Muscle of leg (tissue), 11 donors: ENCODE results near the gene TBX21. TPM values are rescaled to one million over a fixed set of nuclear protein-coding genes. Genes with fewer than 3 reads are reported as not detected.

Source experiments
- DNase-seq: peaks from one replicate; pipeline ENCODE4 v3.0.0; 2013
- H3K27ac ChIP-seq: one replicate; pipeline ENCODE4 v1.5.1; 2013; ENCODE audit warnings: mild to moderate bottlenecking, low read length, control low read depth
- H3K27me3 ChIP-seq: one replicate; pipeline ENCODE4 v1.6.1; 2013; ENCODE audit warnings: low read length; ENCODE audit not compliant: control insufficient read depth, insufficient read depth
- H3K36me3 ChIP-seq: one replicate; pipeline ENCODE4 v1.6.1; 2013; ENCODE audit warnings: low read length; ENCODE audit not compliant: control insufficient read depth, insufficient read depth
- H3K4me1 ChIP-seq: one replicate; pipeline ENCODE4 v1.6.1; 2013; ENCODE audit warnings: low read length; ENCODE audit not compliant: control insufficient read depth, insufficient read depth
- H3K4me3 ChIP-seq: one replicate; pipeline ENCODE4 v1.5.1; 2013; ENCODE audit warnings: low read length, control low read depth
- H3K9me3 ChIP-seq: replicated peaks from 2 replicates; pipeline ENCODE4 v1.6.1; 2013; ENCODE audit warnings: low read depth, low read length; ENCODE audit not compliant: control insufficient read depth
- WGBS: methylation state at CpG from one replicate; pipeline ENCODE4 v1.1.5; 2013; ENCODE audit warnings: missing lambda C conversion rate; ENCODE audit not compliant: insufficient coverage; 5-methylcytosine and 5-hydroxymethylcytosine counted together
- polyA plus RNA-seq, 8 donors: library from polyadenylated mRNA; unstranded; fragments of 120-200 nt; gene quantifications; one replicate each; pipeline versions ENCODE4 v1.2.1 to v1.2.3, GENCODE V29; 2013; ENCODE audit warnings: inconsistent platforms in 1 of 8, low replicate concordance in 1 of 8; ENCODE audit not compliant: insufficient read length in 8 of 8, insufficient read depth in 1 of 8
- total RNA-seq: library from RNA; stranded (reverse); fragments of 120-200 nt; gene quantifications from one replicate; pipeline ENCODE4 v1.2.4, GENCODE V29; 2013

Gene TBX21
- total and polyA plus RNA-seq, 9 donors, result 0.09 to 0.34 (median 0.17) TPM

DNA sequence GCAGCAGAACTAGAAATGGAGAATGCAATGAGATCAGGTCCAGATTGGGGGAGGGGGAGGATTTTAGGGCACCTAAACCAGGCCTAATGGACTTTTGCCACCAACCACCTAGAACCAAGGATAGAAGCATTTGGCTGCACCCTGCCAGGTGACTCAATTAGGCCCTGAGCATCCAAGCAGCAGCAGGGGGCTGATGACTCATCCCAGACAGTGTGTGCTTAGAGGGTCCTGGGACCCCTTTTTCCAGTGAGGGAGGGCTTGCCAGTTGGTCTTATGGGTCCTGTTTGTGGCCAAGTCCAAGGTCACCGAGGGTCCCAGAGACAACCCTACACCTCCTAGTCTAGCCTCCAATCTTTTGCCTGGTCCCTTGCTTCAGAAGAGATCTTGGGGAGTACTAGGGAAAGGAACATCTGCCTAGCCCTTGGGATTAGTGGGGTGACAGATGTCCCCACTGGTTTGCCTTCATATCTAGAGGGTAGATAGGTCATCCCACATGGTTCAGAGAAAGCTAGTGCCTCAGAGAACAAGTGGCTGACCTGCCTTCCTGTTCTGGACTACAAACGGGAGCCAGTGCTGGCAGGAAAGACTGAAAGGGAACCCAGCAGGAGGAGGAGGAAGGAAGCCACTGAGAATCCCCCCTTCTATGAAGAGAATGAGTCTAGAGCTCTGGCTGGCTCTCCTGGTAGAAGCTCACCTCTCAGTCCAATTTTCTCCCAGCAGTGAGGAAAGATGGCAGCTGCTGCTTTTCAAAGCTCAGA lies 40.7 kb upstream of the TBX21 start:
- no peak overlapping the region for H3K4me3 ChIP-seq
- DNase-seq, result no peak
- WGBS, result no CpG with 5 or more reads among the region's 2 CpGs
- H3K9me3 ChIP-seq, result no peaks in the 10 kb centered on the region
- H3K4me1 ChIP-seq, result peaks cover 32% of the 10 kb centered on the region
- H3K27me3 ChIP-seq, result peaks cover 3% of the 10 kb centered on the region
- peaks cover 12% of the 10 kb centered on the region for H3K36me3 ChIP-seq
- no peak overlapping the region for H3K27ac ChIP-seq

DNA sequence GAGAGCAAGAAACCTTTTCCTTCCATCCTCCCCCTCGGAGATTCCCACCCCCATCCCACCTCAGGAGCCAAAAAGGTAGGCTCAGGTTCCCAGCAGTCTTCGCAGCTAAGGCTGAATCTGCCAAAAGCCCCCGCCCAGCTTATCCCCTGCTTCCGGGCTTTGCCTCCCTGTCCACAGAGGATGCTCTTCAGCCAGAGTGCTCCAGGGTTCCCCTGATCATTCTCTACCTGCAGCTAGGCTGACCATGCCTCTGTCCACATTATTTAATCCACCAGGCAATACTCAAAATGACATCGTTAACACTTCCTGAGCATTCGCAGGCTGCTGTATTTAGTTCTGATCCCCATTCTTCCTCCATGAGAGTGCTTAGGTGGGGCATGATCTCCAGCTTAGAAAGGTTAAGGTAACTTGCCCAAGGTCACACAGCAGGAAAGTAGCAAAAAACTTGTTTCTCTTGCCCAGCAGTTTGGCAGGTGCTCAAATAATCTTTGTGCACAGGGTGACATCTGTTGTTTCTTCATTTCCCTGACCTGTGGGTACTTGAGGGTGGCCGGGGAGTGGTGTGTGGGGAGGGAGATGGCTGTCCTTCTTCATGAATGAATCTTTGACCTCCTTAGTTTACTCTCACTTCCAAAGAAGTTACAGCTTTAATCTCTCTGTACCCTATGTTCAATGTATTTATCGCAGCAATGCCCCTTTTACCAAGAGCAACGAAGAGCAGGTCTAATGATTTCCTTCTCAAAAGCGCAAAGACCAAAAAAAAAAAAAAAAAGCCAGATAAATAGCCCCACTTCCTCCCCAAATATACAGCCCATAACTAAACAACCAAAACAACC lies 39.9 kb upstream of the TBX21 start:
- H3K27me3 ChIP-seq, result peaks cover 3% of the 10 kb centered on the region
- H3K4me3 ChIP-seq, result peak overlapping the region; percentile 57
- 6% methylated on average over 9 of the region's 10 CpGs for WGBS
- H3K27ac ChIP-seq, result no peak overlapping the region
- H3K4me1 ChIP-seq, result peaks cover 32% of the 10 kb centered on the region
- H3K36me3 ChIP-seq, result peaks cover 13% of the 10 kb centered on the region
- no peaks in the 10 kb centered on the region for H3K9me3 ChIP-seq
- no peak for DNase-seq

DNA sequence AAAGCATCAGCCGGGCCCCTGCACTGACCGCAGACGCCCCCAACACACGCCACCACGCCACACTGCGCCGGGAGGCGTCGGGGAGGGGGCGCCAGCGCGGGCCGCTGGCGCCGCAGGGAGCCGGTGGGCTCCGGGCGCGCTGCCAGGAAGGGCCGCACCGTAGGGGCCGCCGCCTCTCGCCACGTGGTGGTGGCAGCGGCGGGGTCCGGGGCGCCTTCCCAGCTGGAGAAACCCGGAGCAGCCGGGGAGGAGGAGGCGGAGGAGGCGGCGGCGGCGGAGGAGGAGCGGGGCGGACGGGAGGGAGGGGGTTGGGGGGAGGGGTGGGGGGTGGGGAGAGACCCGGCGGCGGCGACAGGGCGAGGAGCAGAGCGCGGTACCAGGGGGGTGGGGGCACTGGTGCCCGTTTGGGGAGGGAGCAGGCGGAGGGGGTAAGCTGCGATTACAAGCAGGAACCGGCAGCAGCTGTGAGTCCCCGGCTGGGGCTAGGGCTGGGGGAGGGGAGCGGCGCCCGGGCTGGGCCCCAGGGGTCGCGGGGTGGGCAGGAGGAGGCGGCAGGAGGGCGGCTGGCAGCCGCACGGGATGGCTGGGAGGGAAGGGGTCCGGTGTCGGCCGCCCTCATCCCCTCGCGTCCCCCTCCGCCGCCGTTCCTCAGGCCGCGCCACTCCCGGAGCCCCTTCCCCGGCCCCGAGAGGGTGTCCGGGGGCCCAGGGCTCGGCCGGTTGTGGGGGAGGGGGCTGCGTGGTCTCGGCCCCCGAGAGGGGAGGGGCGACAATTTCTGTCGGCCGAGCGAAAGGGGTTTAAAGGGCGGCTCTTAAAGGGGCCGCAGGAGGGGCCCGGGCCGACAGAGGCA lies 39.1 kb upstream of the TBX21 start, which contains the start of gene TBKBP1:
TSS of gene TBKBP1 (plus strand) at position 431 of the 850 bp plus-strand sequence. CDS start 1,952 bp downstream, outside the sequence.
- H3K9me3 ChIP-seq, result no peaks in the 10 kb centered on the region
- peak within 1 kb of the TSS; percentile 77 for H3K27ac ChIP-seq
- peaks cover 32% of the 10 kb centered on the region for H3K4me1 ChIP-seq
- DNase-seq, result peak; percentile 93
- peak within 1 kb of the TSS; percentile 57 for H3K4me3 ChIP-seq
- H3K36me3 ChIP-seq, result peaks cover 17% of the 10 kb centered on the region
- WGBS, result under 1% methylated on average over 55 of the region's 87 CpGs
- peaks cover 3% of the 10 kb centered on the region for H3K27me3 ChIP-seq

DNA sequence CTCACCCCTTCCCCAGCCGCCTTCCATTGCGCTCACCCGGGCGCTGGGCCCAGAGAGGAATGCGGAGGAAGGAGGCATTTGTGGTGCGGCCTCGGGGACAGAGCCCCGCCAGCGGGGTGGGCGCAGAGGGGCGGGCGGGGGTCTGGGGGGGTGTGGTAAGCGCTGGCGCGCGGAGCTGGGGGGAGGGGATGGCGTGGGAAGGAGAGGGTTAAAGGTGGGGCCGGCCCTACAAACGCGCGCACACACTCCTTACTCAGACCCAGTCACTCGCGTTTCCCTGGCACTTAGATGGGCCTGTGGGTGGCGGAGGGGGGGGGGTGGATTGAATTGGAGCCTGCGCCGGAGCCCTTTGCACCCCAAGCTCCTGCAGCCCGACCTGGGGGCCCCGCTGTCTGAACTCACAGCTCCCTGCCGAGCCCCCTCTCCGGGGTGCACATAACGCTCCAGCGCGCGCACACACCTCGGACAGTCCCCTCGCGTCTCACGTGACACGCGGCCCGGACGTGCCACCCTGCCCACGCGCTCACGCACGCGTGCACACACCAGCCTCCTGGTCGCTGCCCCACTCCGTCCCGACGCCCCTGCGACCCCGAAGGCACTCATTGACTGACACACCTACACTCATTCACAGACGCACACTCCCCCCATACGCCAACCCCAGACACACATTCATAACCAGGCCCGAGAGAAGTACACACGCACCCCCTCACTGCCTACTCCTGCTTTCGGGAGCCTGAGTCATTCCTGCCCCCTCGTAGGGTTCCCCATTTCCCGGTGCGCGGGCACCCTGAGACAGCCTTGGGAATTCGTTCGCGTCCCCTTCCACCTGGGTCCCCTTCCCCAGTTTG lies 38.2 kb upstream of the TBX21 start:
- WGBS, result under 1% methylated on average over 45 of the region's 65 CpGs
- DNase-seq, result peak; percentile 77
- H3K27ac ChIP-seq, result peak overlapping the region; percentile 77

DNA sequence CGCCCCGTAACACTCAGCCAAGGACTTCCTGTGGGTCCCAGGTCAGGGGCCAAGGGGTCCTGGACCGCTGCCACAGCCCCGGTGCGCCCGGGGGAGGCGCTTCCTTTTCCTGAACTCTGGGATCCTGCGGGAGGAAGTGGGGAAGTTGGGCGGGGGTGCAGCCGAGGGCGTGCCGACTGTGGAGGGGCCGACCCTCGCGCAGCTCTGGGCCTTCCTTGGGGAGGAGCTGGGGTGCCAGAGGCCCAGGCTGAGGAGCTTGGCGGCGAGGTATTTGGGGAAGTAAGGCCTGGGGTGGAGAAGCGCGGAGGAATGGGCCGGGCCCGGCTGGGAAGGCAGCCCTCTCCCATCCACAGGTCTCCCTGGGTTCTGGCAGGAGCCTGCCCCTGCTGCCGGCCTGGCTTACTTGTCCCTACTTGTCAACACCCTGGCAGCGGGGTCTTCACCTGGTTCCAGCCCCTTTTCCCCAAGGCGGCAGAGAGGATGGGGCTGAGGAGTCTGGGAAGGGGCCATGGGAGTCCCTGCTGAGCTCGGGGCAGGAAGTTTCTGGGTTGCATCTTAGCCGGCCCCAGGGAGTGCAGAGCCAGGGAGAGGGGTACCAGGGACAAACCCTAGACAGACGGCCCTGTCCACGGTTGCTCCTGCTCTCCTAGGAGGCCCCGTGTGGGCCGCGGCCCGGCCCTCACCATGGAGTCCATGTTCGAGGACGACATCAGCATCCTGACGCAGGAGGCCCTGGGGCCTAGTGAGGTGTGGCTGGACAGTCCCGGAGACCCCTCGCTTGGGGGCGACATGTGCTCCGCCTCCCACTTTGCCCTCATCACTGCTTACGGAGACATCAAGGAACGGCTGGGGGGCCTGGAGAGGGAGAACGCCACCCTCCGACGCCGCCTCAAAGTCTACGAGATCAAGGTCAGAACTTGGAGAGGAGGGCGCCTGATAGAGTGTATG lies 37.3 kb upstream of the TBX21 start:
- DNase-seq, result peak; percentile 56
- H3K36me3 ChIP-seq, result peaks cover 30% of the 10 kb centered on the region
- peak overlapping the region; percentile 77 for H3K27ac ChIP-seq
- peaks cover 3% of the 10 kb centered on the region for H3K27me3 ChIP-seq
- H3K4me1 ChIP-seq, result peaks cover 32% of the 10 kb centered on the region
- WGBS, result 31% methylated on average over 33 of the region's 47 CpGs
- H3K4me3 ChIP-seq, result peak overlapping the region; percentile 57
- no peaks in the 10 kb centered on the region for H3K9me3 ChIP-seq

More for the DNA sequence above, 38.2 kb upstream of the TBX21 start:
- H3K9me3 ChIP-seq, result no peaks in the 10 kb centered on the region
- peaks cover 24% of the 10 kb centered on the region for H3K36me3 ChIP-seq
- H3K27me3 ChIP-seq, result peaks cover 3% of the 10 kb centered on the region
- H3K4me3 ChIP-seq, result peak overlapping the region; percentile 57
- peaks cover 32% of the 10 kb centered on the region for H3K4me1 ChIP-seq

DNA sequence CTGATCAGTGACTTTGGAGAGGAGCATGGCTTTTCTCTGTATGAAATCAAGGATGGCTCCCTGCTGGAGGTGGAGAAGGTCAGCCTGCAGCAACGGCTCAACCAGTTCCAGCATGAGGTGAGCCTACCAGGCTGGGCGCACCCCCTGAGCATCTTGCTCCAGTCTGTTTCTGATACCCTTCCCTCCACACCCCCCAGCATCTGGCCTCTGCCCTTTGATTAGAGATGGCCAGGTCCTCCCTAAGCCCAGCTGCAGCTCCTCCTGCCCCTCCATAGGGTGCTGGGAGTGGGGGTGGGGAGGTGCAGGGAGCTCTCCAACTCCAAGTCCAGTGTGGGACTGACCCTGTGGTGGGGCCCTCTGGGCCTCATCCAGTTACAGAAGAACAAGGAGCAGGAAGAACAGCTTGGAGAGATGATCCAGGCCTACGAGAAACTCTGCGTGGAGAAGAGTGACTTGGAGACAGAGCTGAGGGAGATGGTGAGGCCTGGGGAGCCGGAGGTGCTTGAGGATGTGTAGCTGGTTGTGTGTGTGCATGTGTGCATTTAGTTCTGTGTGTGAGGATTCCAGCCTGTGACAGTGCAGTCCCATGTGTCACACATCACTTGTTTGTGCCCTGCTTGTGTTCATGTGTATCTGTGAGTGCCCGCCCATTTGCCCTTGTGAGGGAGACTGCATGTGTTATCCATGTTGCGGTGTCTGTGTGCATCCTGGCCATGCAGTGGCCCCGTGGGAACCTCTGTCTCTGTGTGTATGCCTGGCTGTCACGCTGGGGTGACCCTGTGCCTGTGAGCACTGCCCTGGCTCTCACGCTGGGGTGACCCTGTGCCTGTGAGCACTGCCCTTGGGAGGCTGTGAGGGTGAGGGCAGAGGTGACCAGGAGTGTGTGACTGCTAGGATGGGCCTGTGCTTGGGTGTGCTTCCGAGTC lies 36.1 kb upstream of the TBX21 start:
- H3K4me3 ChIP-seq, result no peak overlapping the region
- peaks cover 3% of the 10 kb centered on the region for H3K27me3 ChIP-seq
- DNase-seq, result no peak
- H3K27ac ChIP-seq, result no peak overlapping the region
- H3K9me3 ChIP-seq, result no peaks in the 10 kb centered on the region
- peaks cover 38% of the 10 kb centered on the region for H3K4me1 ChIP-seq
- WGBS, result 57% methylated on average over 8 of the region's 11 CpGs
- peaks cover 42% of the 10 kb centered on the region for H3K36me3 ChIP-seq

DNA sequence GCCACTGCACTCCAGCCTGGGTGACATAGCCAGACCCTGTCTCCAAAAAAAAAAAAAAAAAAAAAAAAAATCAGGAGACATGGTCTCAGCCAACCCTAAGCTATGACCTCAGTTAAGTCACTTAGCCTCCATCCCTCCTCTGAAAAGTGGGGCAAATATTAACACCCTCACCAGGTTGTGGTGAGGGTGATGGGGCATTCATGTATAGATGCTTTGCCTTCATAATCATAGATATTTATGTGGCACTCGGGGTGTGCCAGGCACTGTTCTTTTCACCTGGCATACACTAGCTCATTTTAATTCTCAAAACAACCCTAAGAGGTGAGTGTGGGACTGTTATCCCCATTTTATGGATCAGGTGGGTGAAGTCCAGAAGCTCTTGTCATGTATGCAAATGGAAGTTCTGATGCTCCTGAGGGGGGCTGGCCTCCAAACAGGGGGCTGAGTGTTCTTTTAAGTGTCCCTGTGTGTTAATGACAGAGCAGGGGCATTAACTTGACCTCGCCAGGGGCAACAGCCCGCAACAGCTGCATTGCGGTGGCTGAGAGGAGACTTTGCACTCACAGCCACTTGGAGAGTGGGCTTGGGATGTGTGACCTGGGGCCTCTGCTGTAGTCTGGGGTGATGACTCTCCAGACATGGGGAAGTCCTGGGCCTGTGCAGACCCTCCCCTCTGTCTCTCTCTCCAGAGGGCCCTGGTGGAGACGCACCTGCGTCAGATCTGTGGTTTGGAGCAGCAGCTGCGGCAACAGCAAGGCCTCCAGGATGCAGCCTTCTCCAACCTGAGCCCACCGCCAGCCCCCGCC lies 34.9 kb upstream of the TBX21 start:
- Histone ChIP-seq H3K4me3 (no peak overlapping the region), H3K36me3 (peaks cover 43% of the 10 kb centered on the region), H3K4me1 (peaks cover 34% of the 10 kb centered on the region), H3K27me3 (no peaks in the 10 kb centered on the region), H3K27ac (no peak overlapping the region), H3K9me3 (no peaks in the 10 kb centered on the region)
- no peak for DNase-seq
- WGBS, result no CpG with 5 or more reads among the region's 9 CpGs
